HG03469 (cell line): ENCODE measurements around the gene RNF169.

Source experiments
- ATAC-seq: cut with Tn5 transposase; IDR thresholded peaks from one replicate; pipeline ENCODE4 v1.9.1; 2021; ENCODE audit warnings: mild to moderate bottlenecking, moderate library complexity, moderate number of reproducible peaks; ENCODE audit not compliant: unreplicated experiment

The RNF169 gene, protein sequence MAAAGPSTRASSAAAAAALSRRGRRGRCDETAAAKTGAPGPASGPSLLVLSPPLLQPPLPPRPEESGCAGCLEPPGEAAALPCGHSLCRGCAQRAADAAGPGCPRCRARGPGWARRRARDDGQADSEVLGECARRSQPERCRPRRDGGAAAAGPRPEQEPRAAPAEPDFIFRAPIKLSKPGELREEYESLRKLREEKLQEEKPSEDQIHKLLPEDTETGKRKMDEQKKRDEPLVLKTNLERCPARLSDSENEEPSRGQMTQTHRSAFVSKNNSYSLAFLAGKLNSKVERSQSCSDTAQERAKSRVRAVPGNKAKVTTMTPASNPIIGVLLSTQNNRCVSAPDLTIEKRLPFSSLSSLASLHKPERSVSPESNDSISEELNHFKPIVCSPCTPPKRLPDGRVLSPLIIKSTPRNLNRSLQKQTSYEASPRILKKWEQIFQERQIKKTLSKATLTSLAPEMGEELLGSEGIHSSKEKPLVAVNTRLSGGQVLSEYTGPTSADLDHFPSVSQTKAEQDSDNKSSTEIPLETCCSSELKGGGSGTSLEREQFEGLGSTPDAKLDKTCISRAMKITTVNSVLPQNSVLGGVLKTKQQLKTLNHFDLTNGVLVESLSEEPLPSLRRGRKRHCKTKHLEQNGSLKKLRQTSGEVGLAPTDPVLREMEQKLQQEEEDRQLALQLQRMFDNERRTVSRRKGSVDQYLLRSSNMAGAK

DNA sequence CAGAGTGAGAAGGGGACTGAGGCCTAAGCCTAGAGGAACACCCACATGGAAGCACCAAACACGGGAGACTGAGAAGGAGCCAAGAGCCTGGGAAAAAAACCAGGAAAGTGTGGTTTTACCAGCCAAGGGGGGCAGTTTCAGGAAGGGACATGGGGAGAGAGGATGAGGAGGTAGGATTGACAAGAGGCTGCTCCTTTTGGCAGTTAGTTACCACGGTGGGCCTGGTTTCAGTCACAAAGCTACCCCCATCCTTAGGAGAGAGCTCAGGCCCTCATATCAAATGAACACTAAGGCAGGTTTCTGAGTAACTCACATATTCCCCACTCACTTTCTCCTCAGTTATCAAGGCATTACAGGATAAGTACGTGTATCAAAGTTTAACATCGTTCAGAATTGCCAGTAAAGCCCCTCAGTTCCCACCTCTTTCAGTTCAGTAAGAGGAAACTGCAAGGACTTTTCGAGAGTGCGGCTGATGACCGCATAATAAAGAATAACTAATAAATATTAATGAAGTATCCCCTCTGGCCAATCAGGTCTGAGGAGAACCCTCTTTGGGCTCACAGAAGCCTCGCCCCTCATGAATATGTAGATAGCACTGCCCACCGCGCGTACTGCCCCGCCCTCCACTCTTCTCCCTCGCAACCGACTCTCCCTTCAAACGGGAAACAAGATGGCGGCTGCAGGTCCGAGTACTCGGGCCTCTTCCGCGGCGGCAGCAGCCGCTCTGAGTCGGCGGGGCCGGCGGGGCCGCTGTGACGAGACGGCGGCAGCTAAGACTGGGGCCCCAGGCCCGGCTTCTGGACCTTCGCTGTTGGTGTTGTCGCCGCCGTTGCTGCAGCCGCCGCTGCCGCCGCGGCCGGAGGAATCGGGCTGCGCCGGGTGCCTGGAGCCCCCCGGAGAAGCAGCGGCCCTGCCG is at the start of gene RNF169:
Gene RNF169, plus strand, starts transcription at position 639 of the 916 bp plus-strand sequence. Its CDS starts 32 bp downstream, at position 671.
- peak; percentile 93 for ATAC-seq

DNA sequence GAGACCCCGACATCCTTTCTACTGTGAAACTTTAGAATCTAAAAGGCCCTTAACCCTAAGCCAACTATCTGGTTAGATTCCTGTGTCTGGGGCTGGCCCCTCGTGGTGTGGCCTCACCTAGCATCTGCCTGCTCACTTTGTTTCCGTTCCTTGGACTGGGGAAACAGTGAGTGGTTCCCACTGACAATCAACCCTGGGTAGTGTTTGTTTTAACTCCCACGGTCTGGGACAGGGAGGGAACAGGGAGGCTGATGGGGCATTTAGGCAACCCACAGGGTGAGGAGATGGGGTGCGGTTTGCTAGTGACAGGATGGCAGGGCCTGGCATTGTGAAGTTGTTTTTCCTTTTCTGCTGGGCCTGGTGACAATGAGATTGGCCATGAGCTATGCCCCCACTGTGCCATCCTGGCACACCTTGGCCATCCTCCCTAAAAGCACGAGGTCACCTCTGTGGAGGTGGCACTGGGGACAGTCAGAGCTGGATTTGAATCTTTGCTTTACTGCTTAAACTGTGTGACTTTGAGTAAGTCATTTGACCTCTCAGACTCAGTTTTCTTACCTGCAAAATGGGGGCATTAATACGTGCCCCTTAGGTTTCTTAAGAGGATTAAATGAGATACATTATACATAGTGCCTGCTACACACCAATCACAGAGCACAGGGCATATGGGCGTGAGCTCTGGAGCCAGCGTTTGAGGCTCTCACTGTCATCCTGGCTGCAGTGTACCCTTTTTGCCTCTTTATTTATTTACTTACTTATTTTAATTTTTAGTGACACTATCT is 48.8 kb upstream of the RNF169 start:
- ATAC-seq: no peak

DNA sequence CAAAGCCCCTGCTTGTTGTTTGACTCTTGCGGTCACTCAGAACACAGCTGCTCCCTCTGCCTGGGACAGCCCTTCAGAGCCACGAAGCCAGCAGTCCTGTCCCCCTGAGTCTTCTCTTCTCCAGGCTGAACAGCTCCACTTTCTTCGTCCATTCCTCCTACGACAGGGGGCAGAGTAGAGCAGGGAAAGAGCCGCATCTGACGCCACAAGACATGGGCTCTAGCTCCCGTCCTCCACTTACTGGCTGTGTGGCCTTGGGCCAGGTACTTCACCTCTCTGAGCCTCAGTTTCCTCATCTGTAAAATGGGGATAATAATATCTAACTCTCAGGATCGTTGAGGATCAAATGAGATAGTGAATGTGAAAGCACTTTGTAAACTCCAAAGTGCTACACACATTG is 47.3 kb upstream of the RNF169 start:
- no peak for ATAC-seq

DNA sequence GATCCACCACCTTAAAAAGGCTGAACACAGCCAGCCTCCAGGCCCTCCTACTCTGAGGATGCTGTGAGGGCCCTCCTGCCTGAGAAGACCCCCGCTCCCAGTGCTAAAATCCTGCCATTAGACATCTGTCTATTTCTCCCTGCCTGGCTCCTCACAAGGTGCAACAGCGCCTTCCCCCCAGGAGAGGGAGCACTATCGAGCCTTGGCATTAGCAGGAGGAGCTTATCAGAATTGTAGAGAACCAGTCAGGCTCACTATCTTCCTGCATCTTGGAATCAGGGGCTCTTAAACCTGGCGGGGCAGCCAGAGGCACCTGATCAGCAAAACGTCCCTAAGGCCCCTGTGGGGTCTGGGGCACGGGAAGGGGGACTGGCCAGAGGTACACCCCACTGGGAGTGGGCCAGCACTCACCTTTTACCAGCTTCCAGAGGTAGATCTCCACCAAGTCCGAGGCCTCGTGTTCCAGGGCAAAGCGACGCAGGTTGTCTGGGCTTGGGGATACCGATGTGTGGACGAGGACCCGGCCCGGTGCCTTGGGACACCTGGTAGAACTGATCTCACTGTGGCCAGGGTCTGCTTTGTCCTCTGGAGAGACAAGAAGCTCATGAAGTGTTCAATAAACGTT is 46.2 kb upstream of the RNF169 start:
- ATAC-seq: no peak

DNA sequence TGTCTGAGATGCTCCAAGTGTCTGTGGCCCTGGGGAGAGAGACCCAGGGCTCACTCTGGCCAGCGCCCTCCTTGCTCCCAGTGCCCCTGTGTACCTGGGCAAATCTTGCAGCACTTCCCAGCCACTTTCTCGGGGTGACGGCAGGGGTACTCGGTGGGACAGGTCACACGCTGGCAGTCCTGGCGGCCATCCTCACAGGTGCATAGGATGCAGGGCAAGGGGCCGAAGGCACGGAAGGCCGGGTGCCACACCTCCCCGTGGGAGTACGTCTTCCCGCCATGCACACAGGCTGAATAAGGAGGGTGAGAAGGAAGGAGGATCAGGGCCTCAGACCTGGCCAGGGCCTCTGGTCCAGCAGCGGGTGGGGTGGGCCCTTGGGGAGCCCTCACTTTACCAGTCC is 45.4 kb upstream of the RNF169 start:
- no peak for ATAC-seq

DNA sequence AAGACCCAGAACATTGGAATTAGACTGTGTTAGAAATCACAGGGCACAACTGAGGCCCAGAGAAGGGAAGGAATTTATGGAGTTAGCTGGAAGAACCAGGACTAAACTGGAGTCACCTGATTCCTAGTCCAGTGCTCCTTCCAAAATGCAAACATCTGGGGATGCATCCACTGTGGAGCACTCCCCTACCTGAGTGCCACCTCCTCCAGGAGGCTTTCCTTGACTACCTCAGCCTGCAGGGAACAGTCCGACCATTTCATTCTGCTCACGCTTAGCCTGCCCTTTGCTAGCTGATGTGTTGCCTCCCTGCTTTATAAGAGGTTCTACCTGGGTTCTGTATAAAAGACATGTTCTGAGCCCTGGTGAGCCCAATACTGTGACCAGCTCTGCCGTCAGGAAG is 41.5 kb upstream of the RNF169 start:
- ATAC-seq: no peak

DNA sequence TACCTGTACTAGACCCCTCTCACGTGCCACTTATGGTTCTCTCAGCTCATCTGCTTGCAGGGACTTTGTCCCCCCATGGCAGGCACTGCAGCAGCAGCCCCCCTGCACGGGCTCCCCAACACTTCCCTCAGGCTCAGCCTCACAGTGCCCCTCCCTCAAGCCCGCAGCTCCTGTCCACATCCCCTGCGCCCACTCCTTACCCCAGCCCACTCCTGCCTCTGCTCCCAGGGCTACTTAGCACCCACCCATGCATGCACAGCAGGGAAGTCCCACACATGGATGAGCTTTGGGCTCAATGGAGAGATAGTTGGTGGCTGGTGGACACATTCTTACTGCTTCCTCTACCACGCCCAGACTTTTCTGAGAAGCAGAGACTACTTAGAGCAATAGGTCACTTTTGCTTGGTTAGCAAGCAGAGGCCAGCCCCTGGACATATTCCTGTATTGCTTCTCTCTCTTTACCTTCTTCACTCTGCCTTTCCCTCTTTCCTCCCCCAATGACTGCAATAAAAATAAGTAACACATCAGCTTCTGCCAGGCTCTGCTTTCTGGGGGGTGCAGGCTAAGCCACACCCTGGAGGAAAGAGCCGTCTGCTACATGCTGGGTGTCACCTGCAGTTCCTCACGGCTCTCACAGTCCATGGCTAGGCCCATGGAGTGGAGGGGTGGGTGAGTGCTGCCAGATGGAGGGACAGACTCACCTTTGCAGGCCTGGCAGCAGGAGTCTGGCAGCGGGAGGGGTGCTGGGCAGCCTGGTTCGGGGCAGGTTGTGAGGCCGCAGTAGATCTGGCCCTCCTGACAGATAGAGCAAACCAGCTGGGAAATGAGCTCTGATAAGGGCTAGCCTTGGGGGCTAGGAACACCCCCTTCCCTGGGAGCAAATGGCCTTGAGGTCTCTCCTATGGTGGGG is 40.8 kb upstream of the RNF169 start:
- ATAC-seq: no peak

DNA sequence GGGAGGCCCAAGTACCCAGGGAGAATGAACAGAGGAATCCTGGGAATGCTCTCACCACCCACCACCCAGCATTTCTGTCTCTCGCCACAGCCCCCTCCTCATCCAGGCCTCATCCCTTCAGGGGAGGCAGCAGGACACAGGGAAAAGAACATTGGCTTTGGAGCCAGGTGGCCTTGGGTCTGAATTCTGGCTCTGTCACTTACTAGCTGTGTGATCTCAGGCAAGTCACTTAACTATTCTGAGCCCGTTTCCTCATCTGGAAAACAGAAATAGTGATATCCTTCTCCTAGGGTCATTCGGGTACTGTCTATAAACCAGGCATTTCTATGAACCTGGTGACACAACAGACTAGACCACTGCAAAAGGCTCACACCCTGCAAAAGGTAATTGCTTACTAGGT is 39.5 kb upstream of the RNF169 start:
- no peak for ATAC-seq

DNA sequence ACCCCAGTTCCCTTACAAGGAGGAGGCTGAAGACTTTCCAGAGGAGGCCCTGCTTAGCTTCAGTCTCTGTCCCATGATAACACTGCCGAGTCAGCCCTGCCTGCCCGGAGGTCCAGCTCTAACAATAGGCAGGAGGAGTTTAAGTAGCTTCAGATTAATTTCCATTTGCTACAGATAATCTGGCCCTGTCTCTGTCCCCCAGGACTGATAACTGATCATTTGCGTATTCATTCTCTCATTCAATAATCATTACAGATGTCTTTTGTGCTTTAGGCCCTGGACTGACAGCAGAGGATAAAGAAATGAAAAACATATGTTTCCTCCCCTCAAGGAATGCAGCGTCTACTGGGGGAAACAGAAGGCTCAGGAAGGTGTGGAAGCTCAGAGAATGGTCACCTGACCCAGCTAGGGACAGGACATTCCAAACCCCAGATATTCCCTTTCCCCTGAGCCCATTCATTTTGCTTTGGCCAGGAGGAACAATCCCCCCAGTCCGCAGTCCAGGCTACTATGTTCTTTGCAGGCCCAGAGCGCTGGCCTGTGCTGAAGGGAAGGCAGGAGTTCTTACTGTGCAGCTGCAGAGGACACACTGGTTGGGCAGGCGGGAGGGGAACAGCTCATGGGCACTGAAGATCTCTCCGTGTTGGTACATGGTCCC is 38.2 kb upstream of the RNF169 start:
- no peak for ATAC-seq

DNA sequence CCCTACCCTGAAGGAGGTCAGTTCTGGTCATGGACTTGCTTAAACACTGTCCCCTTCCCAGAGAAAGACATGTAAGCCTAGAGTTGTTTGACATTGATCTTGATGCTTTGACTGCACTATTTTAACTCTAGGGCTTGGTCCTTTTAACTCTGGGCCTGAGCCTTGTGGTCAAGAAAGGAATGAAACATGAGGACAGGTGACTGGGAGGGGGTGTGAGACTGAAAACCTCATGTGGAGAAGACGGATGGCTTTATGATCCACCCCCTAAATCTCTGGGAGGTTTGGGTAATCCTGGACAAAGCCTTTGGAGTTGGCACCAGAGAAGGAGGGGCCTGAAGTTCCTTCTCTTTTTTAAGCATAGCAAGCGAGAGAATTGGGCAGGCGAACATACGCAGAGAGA is 35.0 kb upstream of the RNF169 start:
- no peak for ATAC-seq

DNA sequence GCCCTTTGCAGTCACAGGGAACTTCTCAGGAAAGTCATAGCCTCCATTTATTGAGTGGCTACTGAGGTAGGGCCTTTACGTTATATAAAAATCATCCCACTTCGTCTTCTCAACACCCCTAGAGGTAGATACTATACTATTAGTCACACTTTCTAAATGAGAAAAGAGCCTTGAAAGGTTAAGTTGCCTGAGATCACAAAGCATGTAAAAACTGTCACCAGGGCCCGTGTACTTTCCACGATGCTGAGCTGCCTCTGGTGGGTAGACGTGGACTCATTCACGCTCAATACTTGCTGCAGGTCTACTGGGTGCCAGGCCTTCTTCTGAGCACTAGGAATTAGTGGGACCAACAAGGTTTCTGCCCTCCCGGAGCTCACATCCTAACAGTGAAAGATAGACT is 33.7 kb upstream of the RNF169 start:
- ATAC-seq: no peak

DNA sequence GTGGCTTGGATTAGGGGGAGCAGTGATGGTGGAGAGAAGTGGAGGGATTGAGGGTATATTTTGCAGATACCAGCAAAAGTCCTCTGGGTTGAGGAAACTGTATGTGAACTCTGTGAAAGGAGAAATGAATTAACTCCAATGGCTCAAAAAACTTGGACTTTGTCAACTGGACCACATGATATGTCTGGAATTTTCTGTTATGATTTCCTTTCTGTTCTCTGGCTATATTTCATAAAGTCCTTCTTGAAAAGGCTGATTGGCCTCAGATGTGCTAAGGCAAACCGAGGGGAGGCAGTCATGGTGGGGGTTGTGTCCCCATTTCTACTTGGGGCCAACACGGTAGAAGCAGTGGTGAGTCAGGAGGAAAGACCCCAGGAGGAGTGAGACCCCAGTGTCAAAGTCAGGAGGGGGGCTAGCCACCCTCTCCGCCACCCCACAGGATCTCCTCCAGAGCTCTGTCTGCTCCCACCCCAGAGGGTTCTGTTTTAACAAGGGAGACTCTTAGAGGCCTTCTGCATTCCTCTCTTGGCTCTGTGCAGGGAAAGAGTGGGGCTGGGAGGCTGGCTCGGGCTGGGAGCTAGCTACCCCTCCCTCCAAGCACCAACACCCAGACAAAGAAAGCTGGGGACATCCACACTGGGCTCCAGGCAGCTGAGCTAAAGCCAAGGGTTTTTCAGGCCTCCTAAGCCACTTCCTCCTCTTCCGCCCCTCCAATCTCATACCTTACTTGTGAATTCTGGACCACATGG is 31.3 kb upstream of the RNF169 start:
- no peak for ATAC-seq

DNA sequence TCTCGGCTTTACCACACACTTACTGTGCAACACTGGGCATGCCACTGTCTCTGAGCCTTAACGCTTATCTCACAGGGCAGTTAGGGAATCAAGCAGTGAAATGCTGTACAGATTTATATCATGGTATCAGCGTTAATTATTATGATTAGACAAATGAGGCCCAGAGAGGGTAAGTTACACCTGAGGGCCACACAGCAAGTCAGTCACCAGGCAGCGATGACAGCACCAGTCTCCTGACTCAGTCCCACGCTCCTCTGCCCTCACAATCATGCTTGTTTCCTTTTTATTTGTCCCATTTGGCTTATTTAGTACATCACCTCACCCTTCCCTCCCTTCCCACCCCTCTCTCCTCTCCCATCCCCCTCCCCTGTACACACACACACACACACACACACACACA is 29.6 kb upstream of the RNF169 start:
- ATAC-seq: no peak

DNA sequence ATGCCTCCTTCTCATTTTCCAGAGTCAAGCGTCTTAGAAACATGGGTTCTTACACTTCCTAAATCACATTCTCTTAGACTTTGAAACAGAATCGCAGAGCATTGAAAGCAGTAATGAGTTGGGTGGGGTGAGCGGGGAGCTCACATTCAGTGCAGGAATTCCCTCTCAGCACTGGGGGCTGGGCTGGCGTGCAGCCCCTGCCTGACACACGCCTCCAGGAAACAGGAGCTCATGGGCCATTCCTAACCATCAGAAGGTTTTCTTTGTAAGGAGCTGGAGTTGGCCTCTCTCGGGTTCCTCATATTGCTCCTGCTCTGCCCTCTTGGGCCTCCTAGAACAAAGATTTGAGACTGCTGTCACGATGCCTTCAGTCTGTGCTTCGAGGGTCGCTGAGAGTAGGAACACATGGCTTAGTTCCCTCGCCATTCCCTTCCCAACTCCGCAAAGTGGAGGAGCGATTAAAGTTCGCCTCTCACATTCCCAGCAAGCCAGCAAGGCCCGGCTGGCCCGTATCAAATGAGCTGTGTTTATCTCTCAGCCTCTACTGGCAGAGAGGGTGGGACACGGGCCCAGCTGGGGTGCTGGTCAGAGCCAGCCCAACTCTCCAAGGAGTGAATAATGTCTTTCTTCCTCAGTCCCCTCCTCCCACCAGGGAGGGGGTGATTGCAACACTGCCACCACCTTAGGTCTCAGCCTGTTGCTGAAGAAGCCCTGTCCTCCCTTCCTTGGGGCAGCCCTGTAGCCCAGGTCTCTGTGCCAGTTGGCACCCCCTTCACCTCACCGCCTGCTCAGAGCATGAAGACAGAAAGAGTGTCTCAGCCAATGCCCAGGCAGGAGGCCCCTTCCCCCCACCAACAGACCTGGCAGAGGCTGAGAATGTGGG is 27.8 kb upstream of the RNF169 start:
- ATAC-seq: no peak

DNA sequence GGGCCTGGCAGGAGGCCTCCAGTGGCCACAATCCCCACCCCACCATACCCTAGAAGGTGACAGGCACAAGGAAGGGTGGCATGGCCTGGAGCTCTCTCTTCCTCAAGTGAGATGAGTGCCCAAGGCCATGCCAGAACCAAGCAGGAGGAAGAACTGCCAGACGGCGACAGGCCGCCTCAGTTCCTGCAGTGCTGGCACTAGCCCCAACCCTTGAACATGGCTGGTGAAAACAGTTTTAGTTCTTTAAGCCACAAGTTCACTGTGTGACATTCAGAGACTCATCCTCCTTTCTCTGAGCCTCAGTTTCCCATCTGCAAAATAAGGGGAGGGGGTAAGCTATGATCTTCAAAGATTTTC is 27.2 kb upstream of the RNF169 start:
- ATAC-seq: no peak

DNA sequence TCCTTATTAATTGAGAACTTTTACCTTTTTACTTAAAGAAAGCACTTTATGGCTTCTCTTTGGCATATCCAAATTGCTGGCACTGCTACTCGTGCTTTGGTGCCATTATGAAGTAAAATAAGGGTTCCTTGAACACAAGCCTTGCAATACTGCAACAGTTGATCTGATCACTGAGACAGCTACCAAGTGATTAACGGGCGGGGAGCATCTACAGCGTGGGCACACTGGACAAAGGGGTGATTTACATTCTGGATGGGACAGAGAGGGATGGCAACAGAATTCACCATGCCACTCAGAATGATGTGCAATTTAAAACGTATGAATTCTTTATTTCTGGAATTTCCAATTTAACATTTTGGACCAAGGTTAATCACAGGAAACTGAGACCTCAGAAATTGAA is 25.1 kb upstream of the RNF169 start:
- ATAC-seq: no peak

DNA sequence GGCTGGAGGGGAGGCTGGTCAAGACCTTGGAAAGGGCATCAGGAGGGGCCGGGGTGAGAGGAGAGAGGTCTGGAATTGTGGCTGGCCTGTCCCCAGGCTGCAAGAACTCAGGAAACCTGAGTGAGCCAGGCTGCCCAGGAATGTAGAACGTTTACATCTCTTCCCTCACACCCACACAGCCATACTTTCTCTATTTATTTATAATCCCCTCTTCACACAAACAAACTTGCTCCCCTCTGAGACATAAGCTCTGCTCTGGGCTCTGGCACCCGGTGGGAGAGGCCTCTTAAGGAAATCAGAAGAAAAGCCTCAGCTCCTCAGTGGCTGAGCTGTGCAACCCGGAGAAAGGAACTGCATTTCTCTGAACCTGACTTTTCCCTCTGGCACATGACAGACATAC is 22.9 kb upstream of the RNF169 start:
- no peak for ATAC-seq
